CD8-positive, alpha-beta memory T cell (primary cell): ENCODE data around the gene PRKCZ. TPM values are rescaled to one million over a fixed set of nuclear protein-coding genes. Genes with fewer than 3 reads are reported as not detected.

ENCODE experiments used
- CTCF ChIA-PET: fragments of 350-600 bp; sonication (Branson Sonifier 250); formaldehyde crosslinking; loops from one replicate; lab custom pipeline; 2021; ENCODE audit warnings: antibody characterized with exemption; lab: Charles Lee
- POLR2A ChIA-PET: fragments of 350-600 bp; sonication (Branson Sonifier 250); formaldehyde crosslinking; loops from one replicate; lab custom pipeline; 2021; ENCODE audit warnings: antibody characterized with exemption; lab: Charles Lee
- DNase-seq, 5 donors: peaks; one replicate each; pipeline versions ENCODE4 v3.0.0 to v3.0.0-alpha.2; 2020 to 2022; ENCODE audit warnings: mixed read lengths in 1 of 5
- H3K27ac ChIP-seq: one replicate; pipeline ENCODE4 v1.7.0; 2013; ENCODE audit warnings: low read depth, mild to moderate bottlenecking, low read length, moderate library complexity
- H3K27me3 ChIP-seq: 2 replicates; pipeline ENCODE4 v1.7.0; 2013; ENCODE audit warnings: low read length, mild to moderate bottlenecking; ENCODE audit not compliant: insufficient read depth, poor library complexity, severe bottlenecking
- H3K36me3 ChIP-seq: 2 replicates; pipeline ENCODE4 v1.7.0; 2013; ENCODE audit warnings: mild to moderate bottlenecking, low read length, moderate library complexity; ENCODE audit not compliant: insufficient read depth
- H3K4me1 ChIP-seq: 2 replicates; pipeline ENCODE4 v1.7.0; 2013; ENCODE audit warnings: mild to moderate bottlenecking, low read length, moderate library complexity; ENCODE audit not compliant: insufficient read depth
- H3K4me3 ChIP-seq: 2 replicates; pipeline ENCODE4 v1.7.0; 2013; ENCODE audit warnings: mild to moderate bottlenecking, low read length
- H3K9me3 ChIP-seq: 2 replicates; pipeline ENCODE4 v1.7.0; 2013; ENCODE audit warnings: mild to moderate bottlenecking, low read length
- H3K27ac Mint-ChIP-seq, 8 donors: one replicate each; pipeline ENCODE4 v1.8.0; 2020 to 2021; ENCODE audit warnings: mixed read lengths in 8 of 8, mild to moderate bottlenecking in 6 of 8, inconsistent platforms in 3 of 8, moderate library complexity in 3 of 8
- H3K27me3 Mint-ChIP-seq, 2 donors: one replicate each; pipeline ENCODE4 v1.8.0; 2020 to 2021; ENCODE audit warnings: mixed read lengths in 2 of 2, mild to moderate bottlenecking in 1 of 2, moderate library complexity in 1 of 2
- H3K36me3 Mint-ChIP-seq, 3 donors: one replicate each; pipeline ENCODE4 v1.8.0; 2020 to 2021; ENCODE audit warnings: mixed read lengths in 3 of 3, inconsistent platforms in 1 of 3, mild to moderate bottlenecking in 1 of 3
- H3K4me1 Mint-ChIP-seq, 3 donors: one replicate each; pipeline ENCODE4 v1.8.0; 2020 to 2021; ENCODE audit warnings: mixed read lengths in 3 of 3, inconsistent platforms in 1 of 3, mild to moderate bottlenecking in 1 of 3
- H3K4me3 Mint-ChIP-seq, 7 donors: one replicate each; pipeline ENCODE4 v1.8.0; 2020 to 2021; ENCODE audit warnings: mixed read lengths in 7 of 7, mild to moderate bottlenecking in 6 of 7, moderate library complexity in 4 of 7, inconsistent platforms in 2 of 7
- H3K9me3 Mint-ChIP-seq, 5 donors: one replicate each; pipeline ENCODE4 v1.8.0; 2020 to 2022; ENCODE audit warnings: mixed read lengths in 5 of 5, mild to moderate bottlenecking in 3 of 5, moderate library complexity in 2 of 5, inconsistent platforms in 1 of 5
- polyA plus RNA-seq: library from polyadenylated mRNA; unstranded; fragments of 300-500 nt; fragmentation: Illumina TruSeq; gene quantifications from one replicate; pipeline ENCODE4 v1.2.3, GENCODE V29; 2021
- total RNA-seq, 2 experiments: library from RNA; stranded (reverse); gene quantifications; one replicate each; pipeline ENCODE4 v1.2.3, GENCODE V29; 2021

The PRKCZ gene
- total and polyA plus RNA-seq, 3 experiments from 2014 or later = 13.8 to 17.4 (median 15.4) TPM

- no peaks in the 10 kb centered on the region for H3K9me3 Mint-ChIP-seq
- H3K4me1 ChIP-seq = peaks cover 26% of the 10 kb centered on the region
Measured at GRCh38 chr1:2202843-2203601, 152.8 kb downstream of the PRKCZ start.

GRCh38 chr1:2203671-2204414 is 153.6 kb downstream of the PRKCZ start:
- H3K4me3 ChIP-seq = no peak overlapping the region
- Mint-ChIP-seq H3K27me3 (no peaks in the 10 kb centered on the region), H3K9me3 (no peaks in the 10 kb centered on the region), H3K4me3 (no peak overlapping the region), H3K27ac (peak overlapping the region in 3 of 8 donors; percentile 3 to 58 (median 6)), H3K36me3 (no peaks in the 10 kb centered on the region), H3K4me1 (peaks cover 13 to 17% (median 14%) of the 10 kb centered on the region in 3 donors)
- no peaks in the 10 kb centered on the region for H3K27me3 ChIP-seq
- H3K4me1 ChIP-seq = peaks cover 18% of the 10 kb centered on the region
- CTCF ChIA-PET = interaction anchor here (1.3 to 3.9 kb wide), 4 partner anchors 9 to 211 kb away, joined by 4 to 16 read pairs (median 8); partner anchors contain the start of gene FAAP20
- no peaks in the 10 kb centered on the region for H3K9me3 ChIP-seq
- POLR2A ChIA-PET = interaction anchor here (1.3 to 2.0 kb wide), 2 partner anchors 9 to 24 kb away, joined by 3 to 5 read pairs; partner anchors contain the start of gene FAAP20
- no peaks in the 10 kb centered on the region for H3K36me3 ChIP-seq
- DNase-seq = no peak
- H3K27ac ChIP-seq = peak overlapping the region; percentile 59

More at GRCh38 chr1:2202843-2203601, 152.8 kb downstream of the PRKCZ start:
- H3K36me3 Mint-ChIP-seq = no peaks in the 10 kb centered on the region
- ChIA-PET POLR2A (interaction anchor here (1.2 kb wide), 1 partner anchor 52 kb away, joined by 3 read pairs; no protein-coding TSS in a partner anchor), CTCF (interaction anchor here (1.3 to 3.9 kb wide), 3 partner anchors 9 to 212 kb away, joined by 4 to 16 read pairs (median 4); no protein-coding TSS in a partner anchor)
- peaks cover 16 to 24% (median 16%) of the 10 kb centered on the region in 3 donors for H3K4me1 Mint-ChIP-seq
- no peak overlapping the region for H3K4me3 Mint-ChIP-seq
- H3K27ac ChIP-seq = no peak overlapping the region
- H3K36me3 ChIP-seq = no peaks in the 10 kb centered on the region
- no peaks in the 10 kb centered on the region for H3K27me3 ChIP-seq
- H3K9me3 ChIP-seq = no peaks in the 10 kb centered on the region
- H3K27ac Mint-ChIP-seq = peak overlapping the region in 4 of 8 donors; percentile 57 to 85 (median 62)
- DNase-seq = no peak
- no peaks in the 10 kb centered on the region for H3K27me3 Mint-ChIP-seq
- H3K4me3 ChIP-seq = no peak overlapping the region

GRCh38 chr1:2204415-2205190 is 154.4 kb downstream of the PRKCZ start:
- peaks cover 5 to 10% (median 6%) of the 10 kb centered on the region in 3 donors for H3K4me1 Mint-ChIP-seq
- ChIA-PET POLR2A (interaction anchor here (1.3 to 2.0 kb wide), 3 partner anchors 10 to 24 kb away, joined by 3 to 9 read pairs (median 5); partner anchors contain the start of gene FAAP20), CTCF (interaction anchor here (2.0 to 3.9 kb wide), 2 partner anchors 10 to 177 kb away, joined by 13 to 16 read pairs; partner anchors contain the start of gene FAAP20)
- no peaks in the 10 kb centered on the region for H3K36me3 Mint-ChIP-seq
- H3K27me3 ChIP-seq = no peaks in the 10 kb centered on the region
- peak overlapping the region; percentile 59 for H3K27ac ChIP-seq
- H3K9me3 ChIP-seq = no peaks in the 10 kb centered on the region
- peak overlapping the region in 3 of 8 donors; percentile 6 to 68 (median 39) for H3K27ac Mint-ChIP-seq
- no peaks in the 10 kb centered on the region for H3K9me3 Mint-ChIP-seq
- H3K4me1 ChIP-seq = peaks cover 10% of the 10 kb centered on the region
- no peaks in the 10 kb centered on the region for H3K36me3 ChIP-seq
- H3K4me3 Mint-ChIP-seq = peak overlapping the region in 4 of 7 donors; percentile 63 to 70 (median 64)
- no peaks in the 10 kb centered on the region for H3K27me3 Mint-ChIP-seq
- peak in 1 of 5 donors; percentile 56 for DNase-seq
- H3K4me3 ChIP-seq = peak overlapping the region; percentile 15

DNA sequence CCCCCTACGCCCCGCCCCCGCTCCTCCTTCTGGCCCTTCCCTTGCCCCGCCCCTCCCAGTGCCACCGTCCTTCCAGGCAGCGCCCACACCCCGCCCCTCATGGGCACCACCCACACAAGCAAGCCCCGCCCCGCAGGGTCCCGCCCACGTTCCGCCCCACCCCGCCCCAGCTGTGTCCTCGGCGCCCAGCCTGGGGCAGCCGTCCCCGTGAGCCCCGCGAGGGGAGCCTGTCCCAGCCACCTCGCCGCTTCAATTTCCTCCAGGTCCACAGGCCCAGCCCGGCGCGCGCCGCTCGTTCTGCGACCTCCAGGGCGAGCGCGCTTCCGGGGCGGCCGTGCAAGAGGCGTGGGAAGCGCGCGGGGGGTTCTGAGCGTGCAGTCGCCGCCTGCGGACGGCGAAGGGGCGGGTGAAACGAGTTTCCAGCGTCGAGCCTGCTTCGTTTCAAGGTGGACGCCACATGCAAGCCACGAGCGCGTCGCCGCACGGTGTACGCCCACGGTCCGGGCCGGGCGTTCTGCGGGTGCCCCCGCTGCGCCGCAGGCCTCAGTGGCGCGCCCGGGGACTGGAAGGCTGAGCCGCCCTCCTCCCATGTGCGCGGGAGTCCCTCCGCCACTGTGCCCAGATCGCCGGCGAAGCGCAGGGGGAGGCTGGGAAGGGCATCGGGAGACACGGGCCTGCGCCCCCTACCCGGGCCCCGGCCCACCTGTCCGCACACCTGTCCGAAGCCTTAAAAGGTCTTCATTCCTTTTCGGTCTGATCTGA is 155.2 kb downstream of the PRKCZ start:
- Histone ChIP-seq H3K27me3 (no peaks in the 10 kb centered on the region), H3K4me3 (peak overlapping the region; percentile 58), H3K9me3 (no peaks in the 10 kb centered on the region), H3K4me1 (peaks cover 9% of the 10 kb centered on the region), H3K27ac (peak overlapping the region; percentile 38), H3K36me3 (no peaks in the 10 kb centered on the region)
- no peaks in the 10 kb centered on the region for H3K9me3 Mint-ChIP-seq
- peak overlapping the region; percentile 46 to 88 (median 66) for H3K4me3 Mint-ChIP-seq
- POLR2A ChIA-PET = interaction anchor here (1.3 to 2.0 kb wide), 3 partner anchors 10 to 24 kb away, joined by 3 to 9 read pairs (median 5); partner anchors contain the start of gene FAAP20
- DNase-seq = peak; percentile 89 to 96 (median 91)
- H3K36me3 Mint-ChIP-seq = no peaks in the 10 kb centered on the region
- peaks cover 0 to 4% (median 2%) of the 10 kb centered on the region in 3 donors for H3K4me1 Mint-ChIP-seq
- H3K27me3 Mint-ChIP-seq = no peaks in the 10 kb centered on the region
- peak overlapping the region in 4 of 8 donors; percentile 3 to 68 (median 40) for H3K27ac Mint-ChIP-seq
- CTCF ChIA-PET = interaction anchor here (1.9 to 3.9 kb wide), 5 partner anchors 10 to 177 kb away, joined by 3 to 16 read pairs (median 9); partner anchors contain the start of genes FAAP20 and SKI

DNA sequence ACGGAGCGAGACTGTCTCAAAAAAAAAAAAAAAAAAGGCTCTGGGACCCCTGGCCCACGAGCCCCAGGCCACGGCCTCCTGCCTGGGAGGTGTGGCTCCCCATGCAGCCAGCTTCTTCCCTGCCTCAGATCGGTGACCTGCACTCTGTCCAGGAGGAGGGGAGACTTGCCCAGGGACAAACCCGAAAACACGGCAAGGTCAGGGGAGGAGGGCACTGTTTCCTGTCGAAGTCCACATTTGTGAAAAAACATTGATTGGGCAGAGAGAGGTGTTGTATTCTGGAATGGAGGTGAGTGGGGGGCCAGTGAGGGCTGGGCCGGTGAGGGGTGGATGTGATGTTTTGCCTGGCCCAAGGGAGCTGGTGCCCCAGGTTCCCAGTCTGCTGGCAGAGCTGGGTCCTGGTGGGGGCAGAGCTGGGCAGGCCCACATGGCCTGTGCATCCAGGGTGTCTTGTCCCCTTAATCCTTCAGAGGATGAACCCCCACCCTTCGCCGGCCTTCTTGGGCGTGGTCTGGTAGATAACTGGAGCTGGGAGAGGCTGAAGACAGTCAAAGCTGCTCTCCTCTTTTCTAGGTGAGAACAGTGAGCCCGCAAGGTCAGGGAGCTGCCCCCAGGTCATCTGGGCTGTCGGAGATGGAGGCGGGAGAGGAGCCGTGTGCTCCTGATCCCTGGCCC is 156.7 kb downstream of the PRKCZ start:
- ChIA-PET CTCF (interaction anchor here (1.9 to 2.0 kb wide), 3 partner anchors 12 to 175 kb away, joined by 3 to 9 read pairs (median 6); partner anchors contain the start of genes FAAP20 and SKI), POLR2A (interaction anchor here (0.6 to 0.7 kb wide), 2 partner anchors 362 to 580 kb away, joined by 5 to 6 read pairs; no protein-coding TSS in a partner anchor)
- H3K27me3 Mint-ChIP-seq = no peaks in the 10 kb centered on the region
- no peaks in the 10 kb centered on the region for H3K36me3 Mint-ChIP-seq
- peak overlapping the region in 3 of 7 donors; percentile 8 to 63 (median 34) for H3K4me3 Mint-ChIP-seq
- Histone ChIP-seq H3K9me3 (no peaks in the 10 kb centered on the region), H3K4me3 (no peak overlapping the region), H3K36me3 (no peaks in the 10 kb centered on the region), H3K27ac (no peak overlapping the region), H3K4me1 (peaks cover 9% of the 10 kb centered on the region), H3K27me3 (no peaks in the 10 kb centered on the region)
- H3K9me3 Mint-ChIP-seq = no peaks in the 10 kb centered on the region
- H3K27ac Mint-ChIP-seq = peak overlapping the region in 4 of 8 donors; percentile 29 to 66 (median 48)
- peaks cover 0 to 4% (median 2%) of the 10 kb centered on the region in 3 donors for H3K4me1 Mint-ChIP-seq
- no peak for DNase-seq
